GM10847 (cell line): ENCODE results near the gene APP.

ENCODE experiments used
- POLR2A ChIP-seq: IDR thresholded peaks from 2 replicates; pipeline ENCODE4 v1.6.1; 2011; ENCODE audit not compliant: insufficient read length; ENCODE audit errors: extremely low read depth

The APP gene

DNA sequence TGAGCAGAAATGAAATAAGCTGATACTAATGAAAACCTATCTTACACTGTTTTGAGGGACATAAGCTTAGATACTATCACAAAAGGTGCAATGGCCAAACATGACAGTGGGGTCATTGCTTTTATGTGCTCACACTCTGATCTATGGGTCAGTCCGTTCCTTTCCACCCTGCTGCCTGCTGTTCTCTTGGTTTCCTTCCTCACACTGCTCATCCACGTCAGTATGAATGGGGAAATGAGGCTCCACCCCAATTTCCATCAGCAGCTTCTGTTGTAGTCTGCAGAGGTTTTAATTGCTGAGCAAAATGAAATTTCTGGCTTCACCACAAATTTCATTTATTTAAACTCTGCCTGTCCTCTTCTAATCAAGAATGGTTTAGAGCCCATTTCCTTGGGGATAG, 280.6 kb downstream of the APP start:
- TF ChIP-seq POLR2A: no peak

DNA sequence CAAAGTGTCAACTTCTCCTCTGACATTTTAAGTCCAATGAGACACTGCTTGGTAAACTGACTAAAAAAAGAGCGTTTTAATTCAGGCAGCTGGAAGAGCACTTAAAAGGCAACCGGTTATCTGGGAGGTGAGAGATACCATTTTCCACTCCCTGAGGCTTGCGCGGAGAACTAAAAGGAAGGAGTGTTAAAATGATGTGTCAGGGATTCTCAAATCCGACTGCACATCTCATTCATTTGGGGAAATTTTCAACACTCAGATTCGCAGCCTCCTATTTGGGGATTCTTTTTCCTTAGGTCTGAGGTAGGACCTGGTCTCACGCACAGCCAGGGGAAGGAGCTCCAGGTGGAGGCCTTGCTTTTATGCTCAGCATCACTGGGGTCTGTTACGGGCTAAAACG, 281.9 kb downstream of the APP start:
- no peak for TF ChIP-seq POLR2A

DNA sequence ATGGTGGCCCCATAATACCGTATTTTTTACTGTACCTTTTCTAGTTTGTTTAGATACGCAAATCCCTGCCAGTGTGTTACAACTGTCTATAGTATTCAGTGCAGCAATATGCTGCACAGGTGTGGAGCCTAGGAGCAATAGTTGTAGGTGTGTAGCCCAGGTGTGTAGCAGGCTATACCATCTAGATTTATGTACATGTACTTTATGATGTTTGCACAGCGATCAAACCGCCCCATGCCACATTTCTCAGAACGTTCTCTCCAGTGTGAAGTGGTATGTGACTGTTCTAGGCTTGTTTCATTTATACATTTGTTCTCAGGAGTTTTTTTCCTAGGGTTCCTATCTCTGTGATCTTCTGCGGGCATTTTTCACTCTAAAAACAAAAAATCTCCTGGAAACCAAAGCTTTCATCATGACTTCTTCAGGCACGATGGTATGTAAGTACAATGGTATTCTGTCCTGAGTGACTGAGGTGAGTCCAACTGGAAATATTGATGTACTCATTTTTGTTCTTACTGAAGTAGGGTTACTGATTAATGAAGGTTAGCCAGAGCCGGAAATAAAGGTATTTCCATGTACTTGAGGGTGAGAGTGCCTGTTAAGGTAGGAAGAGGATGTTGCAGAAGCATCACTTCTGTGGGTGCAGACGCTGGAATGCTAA, 282.8 kb downstream of the APP start:
- TF ChIP-seq POLR2A: no peak

DNA sequence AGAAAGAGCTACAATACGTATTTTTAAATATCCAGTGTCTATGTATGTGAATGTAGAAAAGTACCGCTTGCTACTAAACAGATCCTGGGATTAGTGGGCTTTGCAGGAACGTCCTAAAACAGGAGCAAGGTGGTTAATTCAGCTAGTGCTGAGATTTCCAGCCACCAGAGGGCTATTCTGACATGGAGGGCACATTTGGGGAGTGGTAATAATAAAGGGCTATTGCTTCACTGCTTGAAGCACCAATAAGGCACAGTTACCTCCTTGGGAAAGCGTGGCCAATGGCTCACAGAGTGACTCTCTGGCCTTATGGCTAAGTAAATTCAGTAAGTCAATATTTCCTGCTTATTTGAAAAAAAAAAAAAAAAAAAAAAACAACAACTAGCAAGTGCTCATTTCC, 283.4 kb downstream of the APP start:
- no peak for TF ChIP-seq POLR2A

- TF ChIP-seq POLR2A: no peak
Observed at GRCh38 chr21:25885880-25886279, 284.7 kb downstream of the APP start.

GRCh38 chr21:25885405-25885804, 285.2 kb downstream of the APP start:
- no peak for TF ChIP-seq POLR2A

DNA sequence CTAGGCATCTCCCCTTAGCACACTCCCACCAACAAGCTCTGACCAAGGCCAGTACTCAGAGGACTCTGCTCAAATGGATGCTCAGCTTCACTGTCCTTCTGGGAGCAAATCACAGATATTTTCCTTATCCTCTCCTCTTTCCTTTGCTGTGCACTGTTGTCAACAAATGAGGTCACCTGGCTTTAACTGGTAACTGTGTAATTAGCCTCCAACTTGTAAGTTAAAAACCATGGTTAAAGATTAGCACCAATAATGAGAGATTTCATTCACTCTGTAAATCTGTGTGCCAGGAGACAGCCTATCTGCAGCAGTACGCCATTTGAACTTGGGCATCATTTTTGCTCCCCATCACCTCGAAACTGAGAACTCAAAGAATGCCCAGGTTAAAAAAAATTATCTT, 286.3 kb downstream of the APP start:
- TF ChIP-seq POLR2A: no peak

DNA sequence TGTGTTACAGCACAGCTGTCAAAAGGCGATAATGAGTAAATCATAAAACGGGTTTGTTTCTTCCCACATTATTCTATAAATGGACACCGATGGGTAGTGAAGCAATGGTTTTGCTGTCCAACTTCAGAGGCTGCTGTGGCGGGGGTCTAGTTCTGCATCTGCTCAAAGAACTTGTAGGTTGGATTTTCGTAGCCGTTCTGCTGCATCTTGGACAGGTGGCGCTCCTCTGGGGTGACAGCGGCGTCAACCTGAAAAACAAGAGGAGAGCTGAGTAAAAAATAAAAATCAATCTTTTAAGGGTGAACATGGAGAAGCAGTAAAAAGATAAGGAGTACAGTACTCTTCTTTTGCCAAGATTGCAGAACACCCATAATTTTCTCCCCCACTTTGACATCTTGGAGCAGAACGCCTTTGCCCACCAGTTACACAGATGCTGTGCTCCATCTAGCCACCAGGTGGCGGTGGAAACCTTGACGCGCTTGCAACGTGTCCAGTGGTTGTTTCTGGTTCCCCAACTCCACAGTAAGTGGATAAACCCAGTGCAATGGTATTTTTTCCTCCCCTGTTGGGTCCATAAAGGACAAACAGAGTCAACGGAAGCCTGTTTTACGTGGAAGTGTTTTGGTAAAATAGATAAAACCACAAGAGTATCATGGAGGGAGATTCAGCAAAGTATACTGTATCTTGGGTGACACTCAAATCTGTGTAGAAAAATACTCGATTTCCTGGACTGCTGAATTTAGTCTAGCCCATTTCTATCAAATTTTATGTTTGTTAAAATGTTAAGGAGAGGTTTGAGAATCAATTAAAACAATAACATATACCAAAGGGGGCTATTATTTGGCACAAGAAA, 288.8 kb downstream of the APP start:
- no peak for TF ChIP-seq POLR2A

DNA sequence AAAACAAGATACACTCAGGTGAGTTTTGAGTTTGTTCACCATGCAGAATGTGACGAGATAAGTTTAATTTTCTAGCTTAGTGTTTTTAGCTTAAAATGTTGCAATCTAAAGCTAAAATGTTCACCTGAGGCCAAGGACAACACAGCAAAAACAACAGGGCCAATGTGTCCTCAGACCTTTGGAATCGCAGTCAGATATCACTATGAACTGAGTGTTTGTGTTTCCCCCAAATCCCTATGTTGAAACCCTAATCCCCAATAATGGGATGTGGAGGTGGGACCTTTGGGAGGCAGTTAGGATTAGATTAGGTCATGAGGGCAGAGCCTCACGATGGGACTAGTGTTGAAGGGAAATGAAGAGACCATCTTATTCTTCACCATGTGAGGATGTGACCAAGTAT, 291.4 kb downstream of the APP start:
- TF ChIP-seq POLR2A: no peak

DNA sequence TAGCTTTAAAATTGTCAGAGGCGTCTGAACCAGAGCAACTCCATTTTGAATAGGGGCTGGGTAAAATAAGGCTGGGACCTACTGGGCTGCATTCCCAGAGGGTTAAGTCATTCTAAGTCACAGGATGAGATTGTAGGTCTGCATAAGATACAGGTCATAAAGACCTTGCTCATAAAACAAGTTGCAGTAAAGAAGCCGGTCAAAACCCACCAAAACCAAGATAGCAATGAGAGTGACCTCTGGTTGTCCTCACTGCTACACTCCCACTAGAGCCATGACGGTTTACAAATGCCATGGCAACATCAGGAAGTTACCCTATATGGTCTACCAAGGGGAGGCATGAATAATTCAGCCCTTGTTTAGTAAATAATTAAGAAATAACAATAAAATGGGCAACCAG, 292.2 kb downstream of the APP start:
- TF ChIP-seq POLR2A: no peak

- no peak for TF ChIP-seq POLR2A
Observed at GRCh38 chr21:25872271-25872670, 298.3 kb downstream of the APP start.

DNA sequence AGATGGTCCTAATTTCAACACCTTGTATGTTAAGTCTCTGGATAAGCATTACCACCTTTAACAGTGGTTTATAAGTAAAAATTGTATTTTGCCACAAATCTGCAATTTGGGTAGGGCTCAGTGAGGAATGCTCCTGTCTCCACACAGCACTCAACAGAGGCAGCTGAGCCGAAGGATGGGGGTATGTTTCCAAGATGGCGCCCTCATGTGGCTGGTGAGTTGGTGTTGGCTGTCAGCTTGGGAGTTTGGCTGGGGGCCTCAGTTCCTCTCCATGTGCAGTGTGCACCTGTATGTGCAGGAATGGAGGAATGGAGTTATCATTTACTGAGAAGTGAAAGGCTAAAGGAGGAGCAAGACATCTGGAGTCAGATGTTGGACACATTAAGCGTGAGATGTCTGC, 299.0 kb downstream of the APP start:
- no peak for TF ChIP-seq POLR2A

DNA sequence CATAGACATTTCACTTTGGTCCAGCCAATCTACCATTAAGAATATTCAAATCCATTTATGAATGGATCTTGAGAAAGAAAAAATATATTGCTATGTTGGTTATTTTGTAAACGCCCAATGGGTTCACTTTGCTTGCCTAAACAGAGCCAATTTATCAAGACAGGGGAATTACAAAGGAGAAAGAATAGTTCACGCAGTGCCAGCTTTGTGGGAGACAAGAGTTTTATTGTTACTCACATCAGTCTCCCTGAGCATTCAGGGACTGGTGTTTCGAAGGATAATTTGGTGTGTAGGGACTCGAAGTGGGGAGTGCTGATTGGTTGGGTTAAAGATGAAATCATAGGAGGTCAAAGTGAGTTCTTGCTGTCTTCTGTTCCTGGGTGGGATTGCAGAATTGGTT, 300.5 kb downstream of the APP start:
- TF ChIP-seq POLR2A: no peak

DNA sequence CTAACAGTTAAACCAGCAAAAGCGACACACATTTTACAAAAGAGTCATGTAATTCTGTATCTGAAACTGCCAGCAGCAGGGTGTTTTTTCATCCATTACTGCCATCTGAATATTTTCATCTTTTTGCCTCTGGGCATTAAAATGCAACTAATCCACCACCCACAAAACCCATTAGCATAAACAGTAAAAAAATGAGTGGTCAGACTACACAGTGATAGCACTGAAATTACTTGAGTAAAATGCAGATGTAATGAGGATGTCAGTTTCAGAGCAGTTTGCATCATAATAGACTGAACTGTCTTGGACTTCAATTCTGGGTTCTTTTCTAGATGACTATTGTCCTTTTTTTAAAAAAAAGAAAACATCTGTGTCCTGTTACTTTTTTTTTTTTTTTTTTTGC, 303.5 kb downstream of the APP start:
- TF ChIP-seq POLR2A: no peak

DNA sequence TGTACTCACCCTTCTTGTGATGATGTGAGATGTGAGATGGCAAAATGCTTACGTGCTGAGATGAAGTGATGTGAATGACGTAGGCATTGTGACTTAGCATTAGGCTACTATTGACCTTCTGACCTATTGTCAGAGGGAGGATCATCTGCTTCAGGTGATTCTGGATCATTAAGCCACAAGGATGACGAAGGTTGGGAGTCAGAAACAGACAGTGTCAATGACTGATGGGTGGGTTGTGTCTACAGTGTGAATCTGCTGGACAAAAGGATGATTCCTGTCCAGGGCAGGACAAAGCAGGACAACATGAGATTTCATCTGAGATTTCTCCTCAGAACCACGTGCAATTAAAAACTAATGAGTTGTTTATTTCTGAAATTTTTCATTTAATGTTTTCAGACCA, 306.8 kb downstream of the APP start:
- TF ChIP-seq POLR2A: no peak

DNA sequence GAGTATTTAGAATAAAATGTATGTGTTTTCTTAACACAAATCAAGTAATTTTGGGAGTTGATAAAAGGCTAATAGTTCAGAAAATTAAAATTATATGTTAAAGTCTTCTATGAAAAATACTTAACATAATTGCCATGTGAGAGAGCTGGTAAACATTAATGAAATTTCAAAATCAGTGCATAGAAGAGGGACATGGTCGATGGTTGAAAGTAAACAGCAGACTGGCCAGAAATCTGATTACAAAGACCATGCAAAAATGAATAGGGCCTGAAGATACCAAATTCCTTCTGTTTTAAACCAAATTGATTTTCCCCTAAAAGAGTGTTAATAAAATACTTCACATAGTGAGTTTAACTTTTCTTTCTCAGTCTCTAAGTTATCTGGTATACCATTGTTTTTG, 307.5 kb downstream of the APP start:
- no peak for TF ChIP-seq POLR2A

GRCh38 chr21:25862596-25862995, 308.0 kb downstream of the APP start:
- TF ChIP-seq POLR2A: no peak
